ENCODE measurements around the gene ZNF511. TPM values are rescaled to one million over a fixed set of nuclear protein-coding genes. Genes with fewer than 3 reads are reported as not detected.

Gene ZNF511
- total and polyA plus RNA-seq, 2 donors (not counting 1 experiment from before 2014, with no cell fraction given): 30.7 to 45.1 TPM

- Histone ChIP-seq H3K27me3 (replicated peaks in 1 of 4; ENCODE audit: control extremely low read depth in 1 of 4, control insufficient read depth in 3 of 4, insufficient read depth in 4 of 4, low read length in 3 of 4) (peaks cover 0 to 62% (median 35%) of the 10 kb centered on the region in 4 experiments), H3K4me2 (replicated peaks; ENCODE audit: low read depth, low read length, poor library complexity, severe bottlenecking) (no peak overlapping the region), H2AFZ (ENCODE audit: insufficient read depth, low read depth, low read length, poor library complexity, severe bottlenecking) (no peak overlapping the region), H3K4me1 (ENCODE audit: control insufficient read depth in 2 of 2, insufficient read depth in 2 of 2, low read length in 2 of 2) (peaks cover 3 to 12% of the 10 kb centered on the region in 2 donors), H3K27ac (ENCODE audit: low read length in 2 of 2) (no peak overlapping the region), H3K36me3 (replicated peaks in 1 of 2; ENCODE audit: control extremely low read depth in 1 of 2, control insufficient read depth in 1 of 2, extremely low read depth in 1 of 2, insufficient read depth in 2 of 2, low read length in 1 of 2) (no peaks in the 10 kb centered on the region), H3K9me3 (ENCODE audit: control extremely low read depth in 1 of 3, control insufficient read depth in 2 of 3, insufficient read depth in 1 of 3, low read length in 2 of 3) (peaks cover 0 to 14% (median 0%) of the 10 kb centered on the region in 3 donors), H3K79me2 (ENCODE audit: control insufficient read depth, insufficient read depth, low read length) (no peaks in the 10 kb centered on the region), H3K9ac (ENCODE audit: low read length) (no peak overlapping the region), H4K20me1 (ENCODE audit: control insufficient read depth, insufficient read depth, low read length, poor library complexity, severe bottlenecking) (no peaks in the 10 kb centered on the region), H3K4me3 (ENCODE audit: control extremely low read depth in 1 of 5, extremely low read depth in 1 of 5, insufficient read depth in 1 of 5, low read depth in 2 of 5, low read length in 4 of 5) (no peak overlapping the region)
- Mint-ChIP-seq H3K9me3 (ENCODE audit: insufficient read depth) (no peaks in the 10 kb centered on the region), H3K27ac (no peak overlapping the region), H3K4me1 (peaks cover 5% of the 10 kb centered on the region), H3K27me3 (peaks cover 36% of the 10 kb centered on the region), H3K4me3 (no peak overlapping the region)
- POLR2A ChIA-PET: no interaction called here
- intact Hi-C loops (cut with micrococcal nuclease): no loop called here
- no peak for TF ChIP-seq EZH2 (IDR thresholded peaks at IDR 0.05; ENCODE audit: borderline replicate concordance, insufficient read depth, low read depth, low read length, poor library complexity, severe bottlenecking)
- ATAC-seq (ENCODE audit: low read depth) (no peak), DNase-seq (no peak)
- CTCF ChIA-PET: interaction anchor here (1.3 kb wide), 1 partner anchor 14 kb away, joined by 3 read pairs; no protein-coding TSS in a partner anchor
- 83% methylated on average over 8 of the region's 8 CpGs for WGBS (ENCODE audit: insufficient coverage)
Measured at GRCh38 chr10:133342942-133343341, 34.2 kb downstream of the ZNF511 start.

DNA sequence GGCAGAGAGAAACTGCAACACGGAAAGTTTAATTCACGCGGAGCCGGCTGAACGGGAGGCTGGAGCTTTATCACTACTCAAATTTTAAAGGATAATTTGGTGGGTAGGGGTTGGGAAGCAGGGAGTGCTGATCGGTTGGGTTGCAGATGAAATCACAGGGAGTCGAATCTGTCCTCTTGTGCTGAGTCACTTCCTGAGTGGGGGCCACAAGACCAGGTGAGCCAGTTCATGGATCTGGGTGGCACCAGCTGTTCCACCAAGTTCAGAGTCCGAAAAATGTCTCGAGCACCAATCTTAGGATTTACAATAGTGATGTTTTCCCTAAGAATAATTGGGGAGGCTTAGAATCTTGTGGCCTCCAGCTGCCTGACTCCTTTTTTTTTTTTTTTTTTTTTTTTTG is 34.8 kb downstream of the ZNF511 start:
- Mint-ChIP-seq H3K9me3 (ENCODE audit: insufficient read depth) (no peaks in the 10 kb centered on the region), H3K27ac (no peak overlapping the region), H3K4me3 (no peak overlapping the region), H3K27me3 (peaks cover 36% of the 10 kb centered on the region), H3K4me1 (peaks cover 5% of the 10 kb centered on the region)
- Histone ChIP-seq H3K27ac (ENCODE audit: low read length in 2 of 2) (no peak overlapping the region), H2AFZ (ENCODE audit: insufficient read depth, low read depth, low read length, poor library complexity, severe bottlenecking) (no peak overlapping the region), H3K79me2 (ENCODE audit: control insufficient read depth, insufficient read depth, low read length) (no peaks in the 10 kb centered on the region), H3K9ac (ENCODE audit: low read length) (no peak overlapping the region), H3K4me3 (ENCODE audit: control extremely low read depth in 1 of 5, extremely low read depth in 1 of 5, insufficient read depth in 1 of 5, low read depth in 2 of 5, low read length in 4 of 5) (no peak overlapping the region), H3K4me2 (replicated peaks; ENCODE audit: low read depth, low read length, poor library complexity, severe bottlenecking) (no peak overlapping the region), H3K27me3 (replicated peaks in 1 of 4; ENCODE audit: control extremely low read depth in 1 of 4, control insufficient read depth in 3 of 4, insufficient read depth in 4 of 4, low read length in 3 of 4) (peaks cover 0 to 58% (median 30%) of the 10 kb centered on the region in 4 experiments), H4K20me1 (ENCODE audit: control insufficient read depth, insufficient read depth, low read length, poor library complexity, severe bottlenecking) (no peaks in the 10 kb centered on the region), H3K36me3 (replicated peaks in 1 of 2; ENCODE audit: control extremely low read depth in 1 of 2, control insufficient read depth in 1 of 2, extremely low read depth in 1 of 2, insufficient read depth in 2 of 2, low read length in 1 of 2) (no peaks in the 10 kb centered on the region), H3K4me1 (ENCODE audit: control insufficient read depth in 2 of 2, insufficient read depth in 2 of 2, low read length in 2 of 2) (peaks cover 3 to 6% of the 10 kb centered on the region in 2 donors), H3K9me3 (ENCODE audit: control extremely low read depth in 1 of 3, control insufficient read depth in 2 of 3, insufficient read depth in 1 of 3, low read length in 2 of 3) (peaks cover 0 to 14% (median 0%) of the 10 kb centered on the region in 3 donors)
- TF ChIP-seq, protein P1, sequence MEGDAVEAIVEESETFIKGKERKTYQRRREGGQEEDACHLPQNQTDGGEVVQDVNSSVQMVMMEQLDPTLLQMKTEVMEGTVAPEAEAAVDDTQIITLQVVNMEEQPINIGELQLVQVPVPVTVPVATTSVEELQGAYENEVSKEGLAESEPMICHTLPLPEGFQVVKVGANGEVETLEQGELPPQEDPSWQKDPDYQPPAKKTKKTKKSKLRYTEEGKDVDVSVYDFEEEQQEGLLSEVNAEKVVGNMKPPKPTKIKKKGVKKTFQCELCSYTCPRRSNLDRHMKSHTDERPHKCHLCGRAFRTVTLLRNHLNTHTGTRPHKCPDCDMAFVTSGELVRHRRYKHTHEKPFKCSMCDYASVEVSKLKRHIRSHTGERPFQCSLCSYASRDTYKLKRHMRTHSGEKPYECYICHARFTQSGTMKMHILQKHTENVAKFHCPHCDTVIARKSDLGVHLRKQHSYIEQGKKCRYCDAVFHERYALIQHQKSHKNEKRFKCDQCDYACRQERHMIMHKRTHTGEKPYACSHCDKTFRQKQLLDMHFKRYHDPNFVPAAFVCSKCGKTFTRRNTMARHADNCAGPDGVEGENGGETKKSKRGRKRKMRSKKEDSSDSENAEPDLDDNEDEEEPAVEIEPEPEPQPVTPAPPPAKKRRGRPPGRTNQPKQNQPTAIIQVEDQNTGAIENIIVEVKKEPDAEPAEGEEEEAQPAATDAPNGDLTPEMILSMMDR (IDR thresholded peaks at IDR 0.05): no peak
- POLR2A ChIA-PET: no interaction called here
- WGBS (ENCODE audit: insufficient coverage): 53% methylated on average over 7 of the region's 9 CpGs
- no peak for ATAC-seq (ENCODE audit: low read depth)
- CTCF ChIA-PET: interaction anchor here (0.8 to 1.3 kb wide), 2 partner anchors 14 to 15 kb away, joined by 3 read pairs; no protein-coding TSS in a partner anchor
- DNase-seq: no peak
- intact Hi-C loops (cut with micrococcal nuclease): no loop called here
